AG08396 (cell line): ENCODE measurements around the gene SAMD14.

Source experiments
- DNase-seq: peaks from one replicate; pipeline ENCODE4 v3.0.0; 2012; ENCODE audit warnings: low spot score, mixed read lengths

SAMD14 gene

GRCh38 chr17:50129728-50130558 is at the start of gene SAMD14:
Gene SAMD14 (minus strand): TSS chr17:50130160. CDS start chr17:50124959, 5,201 bp downstream.
- peak; percentile 87 for DNase-seq

GRCh38 chr17:50177983-50178834 is 48.2 kb upstream of the SAMD14 start:
- DNase-seq = peak; percentile 88

GRCh38 chr17:50177476-50177875 is 47.5 kb upstream of the SAMD14 start:
- no peak for DNase-seq

GRCh38 chr17:50176559-50177357 is 46.8 kb upstream of the SAMD14 start:
- no peak for DNase-seq

- no peak for DNase-seq
These were observed 45.3 kb upstream of the SAMD14 start for GRCh38 chr17:50175035-50175807.

GRCh38 chr17:50174444-50174843 is 44.5 kb upstream of the SAMD14 start:
- DNase-seq = no peak

- peak; percentile 88 for DNase-seq
These were observed 43.5 kb upstream of the SAMD14 start for GRCh38 chr17:50173335-50173941.

GRCh38 chr17:50172936-50173334 is 43.0 kb upstream of the SAMD14 start:
- no peak for DNase-seq

GRCh38 chr17:50172130-50172529 is 42.2 kb upstream of the SAMD14 start:
- no peak for DNase-seq

- DNase-seq = no peak
These were observed 41.6 kb upstream of the SAMD14 start for GRCh38 chr17:50171371-50172071.

- no peak for DNase-seq
These were observed 40.9 kb upstream of the SAMD14 start for GRCh38 chr17:50170662-50171370.

GRCh38 chr17:50169881-50170459 is 40.0 kb upstream of the SAMD14 start:
- DNase-seq = no peak

GRCh38 chr17:50169121-50169764 is 39.3 kb upstream of the SAMD14 start:
- DNase-seq = peak; percentile 74

GRCh38 chr17:50168319-50168718 is 38.4 kb upstream of the SAMD14 start:
- DNase-seq = no peak

- DNase-seq = no peak
These were observed 37.4 kb upstream of the SAMD14 start for GRCh38 chr17:50167371-50167770.

GRCh38 chr17:50166518-50167181 is 36.7 kb upstream of the SAMD14 start:
- no peak for DNase-seq

GRCh38 chr17:50165867-50166517 is 36.0 kb upstream of the SAMD14 start, which contains the start of gene SGCA:
Gene SGCA (plus strand): TSS chr17:50166005. CDS start chr17:50166041, 36 bp downstream.
- DNase-seq = no peak

- DNase-seq = no peak
These were observed 35.5 kb upstream of the SAMD14 start for GRCh38 chr17:50165466-50165865.
